Measurements from ENCODE around the gene CXCL5. TPM values are rescaled to one million over a fixed set of nuclear protein-coding genes. Genes with fewer than 3 reads are reported as not detected.

CXCL5 gene
- polyA plus RNA-seq, 1 of the 3 experiments (the other 2 are of a cell fraction) = 0.02 TPM

GRCh38 chr4:74005528-74005927 lies 7.1 kb upstream of the CXCL5 start:
- H3K27me3 ChIP-seq (ENCODE audit: insufficient read depth) = no peaks in the 10 kb centered on the region; the same call in 1 of the 2 replicates
- H3K4me2 ChIP-seq = no peak overlapping the region
- 0% methylated on average over 3 of the region's 3 CpGs for WGBS (ENCODE audit: low lambda C conversion rate)
- no peaks in the 10 kb centered on the region for H3K4me1 ChIP-seq (ENCODE audit: control insufficient read depth in 1 of 2, insufficient read depth in 2 of 2, low read depth in 1 of 2, low read length in 1 of 2)
- H3K79me2 ChIP-seq (ENCODE audit: insufficient read depth) = no peaks in the 10 kb centered on the region
- no peak overlapping the region for H2AFZ ChIP-seq (ENCODE audit: low read depth)
- no peaks in the 10 kb centered on the region for H3K9me2 ChIP-seq
- TF ChIP-seq NRF1 (IDR thresholded peaks at IDR 0.05; ENCODE audit: low read depth, low read length) (no peak), FOXJ3 (CRISPR knock-in tag; IDR thresholded peaks at IDR 0.05) (no peak), ZBTB33 (IDR thresholded peaks at IDR 0.05; ENCODE audit: borderline replicate concordance, low read depth) (no peak), FOXM1 (IDR thresholded peaks at IDR 0.05; ENCODE audit: low read depth) (no peak), RXRA (IDR thresholded peaks at IDR 0.05; ENCODE audit: borderline replicate concordance, low read depth) (no peak), EP300 (IDR thresholded peaks at IDR 0.05; ENCODE audit: borderline replicate concordance in 1 of 2, low read depth in 1 of 2, low read length in 1 of 2) (no peak), GABPA (IDR thresholded peaks at IDR 0.05; ENCODE audit: low read depth) (no peak), ELF1 (IDR thresholded peaks at IDR 0.05) (no peak), TAF1 (IDR thresholded peaks at IDR 0.05; ENCODE audit: borderline replicate concordance, low read depth, low read length) (no peak), SIN3A (IDR thresholded peaks at IDR 0.05; ENCODE audit: borderline replicate concordance, low read depth, low read length) (no peak), CTCF (IDR thresholded peaks at IDR 0.05) (no peak), TCF12 (IDR thresholded peaks at IDR 0.05) (no peak)
- H3K9me3 ChIP-seq = no peaks in the 10 kb centered on the region
- no peak overlapping the region for H3K27ac ChIP-seq (ENCODE audit: low read depth in 2 of 2, low read length in 1 of 2)
- H4K20me1 ChIP-seq (ENCODE audit: insufficient read depth) = no peaks in the 10 kb centered on the region
- no peak for DNase-seq
- ChIA-PET POLR2A (no interaction called here), CTCF (no interaction called here)
- no peak overlapping the region for H3K9ac ChIP-seq
- no peak overlapping the region for H3K4me3 ChIP-seq (ENCODE audit: low read depth in 2 of 2, low read length in 1 of 2)
- H3K36me3 ChIP-seq (replicated peaks in 1 of 2; ENCODE audit: control insufficient read depth in 1 of 2, insufficient read depth in 2 of 2, low read length in 1 of 2) = no peaks in the 10 kb centered on the region
- H3F3A ChIP-seq (replicated peaks; ENCODE audit: insufficient read depth) = no peaks in the 10 kb centered on the region

- ChIA-PET CTCF (no interaction called here), POLR2A (no interaction called here)
- Histone ChIP-seq H3K9me3 (no peaks in the 10 kb centered on the region), H3K36me3 (replicated peaks in 1 of 2; ENCODE audit: control insufficient read depth in 1 of 2, insufficient read depth in 2 of 2, low read length in 1 of 2) (no peaks in the 10 kb centered on the region), H2AFZ (ENCODE audit: low read depth) (no peak overlapping the region), H3K27me3 (ENCODE audit: insufficient read depth) (no peaks in the 10 kb centered on the region; the same call in 1 of the 2 replicates), H3K27ac (ENCODE audit: low read depth in 2 of 2, low read length in 1 of 2) (no peak overlapping the region), H4K20me1 (ENCODE audit: insufficient read depth) (no peaks in the 10 kb centered on the region), H3K4me1 (ENCODE audit: control insufficient read depth in 1 of 2, insufficient read depth in 2 of 2, low read depth in 1 of 2, low read length in 1 of 2) (no peaks in the 10 kb centered on the region), H3K79me2 (ENCODE audit: insufficient read depth) (no peaks in the 10 kb centered on the region), H3K4me2 (no peak overlapping the region), H3K9ac (no peak overlapping the region), H3K9me2 (no peaks in the 10 kb centered on the region), H3F3A (replicated peaks; ENCODE audit: insufficient read depth) (no peaks in the 10 kb centered on the region), H3K4me3 (ENCODE audit: low read depth in 2 of 2, low read length in 1 of 2) (no peak overlapping the region)
- 2% methylated on average over 4 of the region's 4 CpGs for WGBS (ENCODE audit: low lambda C conversion rate)
- TF ChIP-seq CTCF (IDR thresholded peaks at IDR 0.05) (no peak), IRF3 (IDR thresholded peaks at IDR 0.05; ENCODE audit: low read depth, low read length) (no peak), ELF1 (IDR thresholded peaks at IDR 0.05) (no peak), GATA2 (CRISPR knock-in tag; IDR thresholded peaks at IDR 0.05) (no peak), RXRA (IDR thresholded peaks at IDR 0.05; ENCODE audit: borderline replicate concordance, low read depth) (no peak)
- DNase-seq = no peak
Observed at GRCh38 chr4:74004668-74005067, 6.2 kb upstream of the CXCL5 start.

Measured in SK-N-SH (cell line).